ENCODE data around the gene GPC6. TPM values are rescaled to one million over a fixed set of nuclear protein-coding genes. Genes with fewer than 3 reads are reported as not detected.

Gene GPC6
- total RNA-seq, 1 experiment from 2014 or later = not detected

DNA sequence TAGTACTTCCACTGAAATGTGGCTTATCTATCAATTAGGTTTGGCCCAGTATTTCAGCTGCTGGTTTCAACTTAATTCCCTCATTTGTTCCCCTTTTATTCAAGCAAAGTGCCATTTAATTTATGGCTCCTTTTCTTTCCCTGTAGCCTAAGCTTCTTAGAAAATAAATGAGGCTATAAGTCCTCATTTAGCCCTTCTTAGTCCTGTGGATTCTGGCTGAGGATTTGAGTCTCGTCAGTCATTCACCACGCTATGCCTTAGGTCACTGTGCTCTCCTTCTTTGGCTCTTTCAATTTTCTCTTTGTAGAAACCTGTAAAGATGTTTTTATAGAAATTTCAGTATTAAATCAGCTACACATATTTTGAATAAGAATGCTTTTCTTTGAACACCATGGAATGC is 579.1 kb downstream of the GPC6 start:
- BruUV-seq (replicated peaks) = no TSS peak
- no peak for DNase-seq
- Mint-ChIP-seq H3K27ac (ENCODE audit: unreplicated experiment) (no peak overlapping the region), H3K4me1 (ENCODE audit: low read depth, unreplicated experiment) (no peaks in the 10 kb centered on the region), H3K27me3 (ENCODE audit: unreplicated experiment) (no peaks in the 10 kb centered on the region), H3K36me3 (ENCODE audit: insufficient read depth, unreplicated experiment) (no peaks in the 10 kb centered on the region), H3K4me3 (ENCODE audit: low read depth, unreplicated experiment) (no peak overlapping the region), H3K9me3 (ENCODE audit: low read depth, unreplicated experiment) (peaks cover 2% of the 10 kb centered on the region)
- TF ChIP-seq, protein P1, sequence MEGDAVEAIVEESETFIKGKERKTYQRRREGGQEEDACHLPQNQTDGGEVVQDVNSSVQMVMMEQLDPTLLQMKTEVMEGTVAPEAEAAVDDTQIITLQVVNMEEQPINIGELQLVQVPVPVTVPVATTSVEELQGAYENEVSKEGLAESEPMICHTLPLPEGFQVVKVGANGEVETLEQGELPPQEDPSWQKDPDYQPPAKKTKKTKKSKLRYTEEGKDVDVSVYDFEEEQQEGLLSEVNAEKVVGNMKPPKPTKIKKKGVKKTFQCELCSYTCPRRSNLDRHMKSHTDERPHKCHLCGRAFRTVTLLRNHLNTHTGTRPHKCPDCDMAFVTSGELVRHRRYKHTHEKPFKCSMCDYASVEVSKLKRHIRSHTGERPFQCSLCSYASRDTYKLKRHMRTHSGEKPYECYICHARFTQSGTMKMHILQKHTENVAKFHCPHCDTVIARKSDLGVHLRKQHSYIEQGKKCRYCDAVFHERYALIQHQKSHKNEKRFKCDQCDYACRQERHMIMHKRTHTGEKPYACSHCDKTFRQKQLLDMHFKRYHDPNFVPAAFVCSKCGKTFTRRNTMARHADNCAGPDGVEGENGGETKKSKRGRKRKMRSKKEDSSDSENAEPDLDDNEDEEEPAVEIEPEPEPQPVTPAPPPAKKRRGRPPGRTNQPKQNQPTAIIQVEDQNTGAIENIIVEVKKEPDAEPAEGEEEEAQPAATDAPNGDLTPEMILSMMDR (IDR thresholded peaks at IDR 0.05; ENCODE audit: unreplicated experiment) = no peak
- intact Hi-C loops (cut with micrococcal nuclease; ENCODE audit: unreplicated experiment) = no loop called here
- CTCF ChIA-PET = no interaction called here

DNA sequence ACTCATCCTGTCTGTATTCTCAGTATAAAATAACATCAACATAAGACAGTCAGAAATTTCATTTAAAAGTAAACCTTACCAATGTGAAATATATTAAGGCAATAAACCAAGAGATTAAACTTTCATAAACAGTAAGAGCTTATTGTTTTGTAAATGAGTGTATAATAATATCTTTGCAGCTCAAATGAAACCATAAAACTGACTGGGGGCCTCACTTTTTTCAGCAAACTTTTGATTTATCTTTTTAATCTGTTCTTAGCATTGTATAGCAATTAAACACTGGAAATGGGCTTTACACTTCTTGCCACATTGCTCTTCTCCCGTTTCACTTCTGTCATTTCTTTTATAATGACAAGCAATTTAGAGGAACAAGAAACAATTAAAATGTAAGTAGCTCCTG is 580.3 kb downstream of the GPC6 start:
- no peaks in the 10 kb centered on the region for H3K27me3 Mint-ChIP-seq (ENCODE audit: unreplicated experiment)
- CTCF ChIA-PET = no interaction called here

DNA sequence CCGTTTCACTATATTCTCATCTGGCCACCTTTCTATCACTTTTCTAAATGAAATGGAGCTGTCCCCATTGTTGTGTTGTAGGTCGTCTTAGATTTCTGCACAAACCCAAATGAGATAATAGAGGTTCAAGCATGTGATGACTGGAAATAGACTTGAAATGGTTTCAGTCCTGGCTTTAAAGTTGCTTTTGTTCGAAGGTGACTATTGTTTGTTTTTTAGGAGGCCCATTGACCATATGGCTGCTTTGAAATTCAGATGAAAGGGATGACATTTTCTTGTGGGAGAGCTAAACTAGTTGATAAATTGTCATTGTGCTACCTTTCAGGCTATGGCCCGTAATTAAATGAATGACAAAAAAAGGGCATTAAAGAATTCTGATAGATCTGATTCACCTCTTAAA is 583.7 kb downstream of the GPC6 start:
- Mint-ChIP-seq H3K4me1 (ENCODE audit: low read depth, unreplicated experiment) (no peaks in the 10 kb centered on the region), H3K36me3 (ENCODE audit: insufficient read depth, unreplicated experiment) (no peaks in the 10 kb centered on the region), H3K9me3 (ENCODE audit: low read depth, unreplicated experiment) (peaks cover 2% of the 10 kb centered on the region), H3K27me3 (ENCODE audit: unreplicated experiment) (no peaks in the 10 kb centered on the region), H3K4me3 (ENCODE audit: low read depth, unreplicated experiment) (no peak overlapping the region), H3K27ac (ENCODE audit: unreplicated experiment) (no peak overlapping the region)
- intact Hi-C loops (cut with micrococcal nuclease; ENCODE audit: unreplicated experiment) = no loop called here
- no TSS peak for BruUV-seq (replicated peaks)
- TF ChIP-seq, protein P1 (IDR thresholded peaks at IDR 0.05; ENCODE audit: unreplicated experiment) = no peak
- DNase-seq = no peak
- CTCF ChIA-PET = no interaction called here

More for the DNA sequence above, 580.3 kb downstream of the GPC6 start:
- H3K27ac Mint-ChIP-seq (ENCODE audit: unreplicated experiment) = no peak overlapping the region
- intact Hi-C loops (cut with micrococcal nuclease; ENCODE audit: unreplicated experiment) = no loop called here
- H3K36me3 Mint-ChIP-seq (ENCODE audit: insufficient read depth, unreplicated experiment) = no peaks in the 10 kb centered on the region
- no peak overlapping the region for H3K4me3 Mint-ChIP-seq (ENCODE audit: low read depth, unreplicated experiment)
- TF ChIP-seq, protein P1 (IDR thresholded peaks at IDR 0.05; ENCODE audit: unreplicated experiment) = no peak
- no TSS peak for BruUV-seq (replicated peaks)
- no peaks in the 10 kb centered on the region for H3K4me1 Mint-ChIP-seq (ENCODE audit: low read depth, unreplicated experiment)
- DNase-seq = no peak
- H3K9me3 Mint-ChIP-seq (ENCODE audit: low read depth, unreplicated experiment) = peaks cover 2% of the 10 kb centered on the region

DNA sequence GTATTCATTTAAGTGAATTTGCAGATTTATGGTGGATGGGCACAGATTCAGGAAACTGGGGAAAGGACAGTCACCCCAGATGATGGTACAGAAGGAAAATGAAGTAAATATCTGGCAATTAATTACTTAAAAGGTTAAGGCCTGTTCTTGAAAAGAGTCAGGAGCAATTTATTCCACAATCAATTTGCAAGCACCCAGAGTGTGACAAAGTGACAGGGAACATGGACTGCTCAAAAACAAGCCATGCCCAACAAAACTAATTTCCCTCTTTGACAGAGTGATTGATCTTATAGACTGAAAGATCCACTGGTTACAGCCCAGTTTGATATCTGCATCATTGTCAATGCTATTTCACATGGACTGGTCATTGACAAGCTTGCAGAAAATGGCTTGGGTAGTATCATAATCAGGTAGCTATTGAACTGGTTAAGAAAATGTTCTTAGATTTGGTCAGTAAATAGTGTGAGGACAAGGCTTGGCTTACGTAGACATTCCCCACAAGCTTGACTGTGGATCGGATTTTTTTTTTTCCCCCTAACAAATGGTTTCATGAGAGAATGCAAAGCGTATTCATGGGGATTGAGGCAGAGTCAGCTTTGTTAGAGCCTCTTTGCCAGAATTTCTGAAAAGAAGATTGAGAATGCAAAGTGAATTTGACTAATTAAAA is 584.6 kb downstream of the GPC6 start:
- no TSS peak for BruUV-seq (replicated peaks)
- intact Hi-C loops (cut with micrococcal nuclease; ENCODE audit: unreplicated experiment) = no loop called here
- CTCF ChIA-PET = no interaction called here
- Mint-ChIP-seq H3K27ac (ENCODE audit: unreplicated experiment) (no peak overlapping the region), H3K36me3 (ENCODE audit: insufficient read depth, unreplicated experiment) (no peaks in the 10 kb centered on the region), H3K4me3 (ENCODE audit: low read depth, unreplicated experiment) (no peak overlapping the region), H3K9me3 (ENCODE audit: low read depth, unreplicated experiment) (peaks cover 2% of the 10 kb centered on the region), H3K4me1 (ENCODE audit: low read depth, unreplicated experiment) (no peaks in the 10 kb centered on the region), H3K27me3 (ENCODE audit: unreplicated experiment) (no peaks in the 10 kb centered on the region)
- TF ChIP-seq, protein P1 (IDR thresholded peaks at IDR 0.05; ENCODE audit: unreplicated experiment) = no peak
- DNase-seq = no peak

All from Calu3 (cell line).